GM19239 (cell line): ENCODE data around the gene PTH2.
A peak's percentile ranks its signal among the peaks of the same experiment; 100 is the strongest.
"Not testable (repeated sequence)": the region's sequence is repeated elsewhere in the genome, so short reads cannot be mapped to it uniquely, and the experiment has no call there.

ENCODE experiments used
- DNase-seq: peaks from one replicate; pipeline ENCODE4 v3.0.0; 2011; ENCODE audit warnings: low spot score; ENCODE audit not compliant: insufficient read length
- FAIRE-seq: peaks from 2 replicates; lab custom pipeline; 2011; peaks lifted over from hg19 to GRCh38; lab: Jason Lieb, UNC

PTH2 gene, protein sequence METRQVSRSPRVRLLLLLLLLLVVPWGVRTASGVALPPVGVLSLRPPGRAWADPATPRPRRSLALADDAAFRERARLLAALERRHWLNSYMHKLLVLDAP

GRCh38 chr19:49423071-49423984 lies at the start of gene PTH2:
Gene PTH2 (minus strand): TSS chr19:49423441. CDS start chr19:49423339, 102 bp downstream.
- FAIRE-seq (no peak), DNase-seq (no peak)

DNA sequence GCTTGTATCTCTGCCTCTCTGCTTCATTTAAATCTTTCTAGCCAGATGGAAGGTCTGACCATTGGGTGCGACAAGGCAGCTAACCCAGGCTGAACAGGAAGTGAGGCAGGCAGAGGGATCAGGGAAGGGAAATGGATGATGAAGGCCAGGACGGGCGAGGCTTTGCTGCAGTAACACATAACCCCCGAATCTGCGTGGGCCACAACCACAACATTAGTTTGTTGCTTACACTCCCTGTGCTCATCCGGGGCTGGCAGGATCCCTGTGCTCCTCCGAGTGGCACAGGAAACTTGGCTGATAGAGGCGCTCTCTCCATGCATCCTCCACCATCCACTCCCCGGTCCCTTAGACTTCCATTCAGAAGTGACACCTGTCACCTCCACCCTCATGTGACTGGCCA lies 49.7 kb upstream of the PTH2 start:
- FAIRE-seq, result no peak
- no peak for DNase-seq

- FAIRE-seq, result no peak
Observed at GRCh38 chr19:49470615-49470978, 47.4 kb upstream of the PTH2 start.

GRCh38 chr19:49469828-49470614 lies 46.8 kb upstream of the PTH2 start:
- peak; percentile 79 for FAIRE-seq
- peak; percentile 66 for DNase-seq

More at GRCh38 chr19:49470615-49470978, 47.4 kb upstream of the PTH2 start:
- DNase-seq, result no peak

DNA sequence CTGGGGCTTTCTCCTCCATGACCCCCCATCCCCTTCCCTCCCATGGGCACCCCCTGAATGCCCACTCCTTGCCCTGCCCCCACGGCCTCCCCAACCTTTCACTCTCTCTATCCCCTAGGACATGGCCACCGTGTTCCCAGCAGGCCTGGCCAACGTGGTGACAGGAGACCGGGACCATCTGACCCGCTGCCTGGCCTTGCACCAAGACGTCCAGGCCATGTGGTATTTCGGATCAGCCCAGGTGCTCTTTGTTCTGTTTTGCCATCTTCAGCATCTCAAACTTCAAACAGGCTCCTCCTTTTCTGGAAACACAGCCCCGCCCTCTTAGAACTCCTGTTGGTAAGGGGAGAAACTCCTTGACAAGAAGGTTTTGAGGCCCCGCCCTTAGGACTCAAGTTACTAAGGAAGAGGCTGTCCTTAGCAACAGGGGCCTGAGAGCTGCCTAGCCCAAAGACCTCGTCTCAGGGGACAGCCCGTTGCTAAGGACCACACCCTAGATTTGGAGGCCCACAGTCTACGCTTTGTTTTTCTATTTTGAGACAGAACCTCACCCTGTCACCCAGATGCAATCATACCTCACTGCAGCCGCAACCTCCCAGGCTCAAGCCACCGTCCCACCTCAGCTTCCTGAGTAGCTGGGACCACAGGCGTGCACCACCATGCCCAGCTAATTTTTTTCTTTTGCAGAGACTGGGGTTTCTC lies 45.7 kb upstream of the PTH2 start:
- FAIRE-seq, result peak; percentile 93

GRCh38 chr19:49468199-49468598 lies 45.0 kb upstream of the PTH2 start:
- no peak for FAIRE-seq
- DNase-seq, result no peak

More for the DNA sequence above, 45.7 kb upstream of the PTH2 start:
- peak; percentile 82 for DNase-seq

GRCh38 chr19:49465371-49465770 lies 42.1 kb upstream of the PTH2 start:
- FAIRE-seq (no peak), DNase-seq (no peak)

DNA sequence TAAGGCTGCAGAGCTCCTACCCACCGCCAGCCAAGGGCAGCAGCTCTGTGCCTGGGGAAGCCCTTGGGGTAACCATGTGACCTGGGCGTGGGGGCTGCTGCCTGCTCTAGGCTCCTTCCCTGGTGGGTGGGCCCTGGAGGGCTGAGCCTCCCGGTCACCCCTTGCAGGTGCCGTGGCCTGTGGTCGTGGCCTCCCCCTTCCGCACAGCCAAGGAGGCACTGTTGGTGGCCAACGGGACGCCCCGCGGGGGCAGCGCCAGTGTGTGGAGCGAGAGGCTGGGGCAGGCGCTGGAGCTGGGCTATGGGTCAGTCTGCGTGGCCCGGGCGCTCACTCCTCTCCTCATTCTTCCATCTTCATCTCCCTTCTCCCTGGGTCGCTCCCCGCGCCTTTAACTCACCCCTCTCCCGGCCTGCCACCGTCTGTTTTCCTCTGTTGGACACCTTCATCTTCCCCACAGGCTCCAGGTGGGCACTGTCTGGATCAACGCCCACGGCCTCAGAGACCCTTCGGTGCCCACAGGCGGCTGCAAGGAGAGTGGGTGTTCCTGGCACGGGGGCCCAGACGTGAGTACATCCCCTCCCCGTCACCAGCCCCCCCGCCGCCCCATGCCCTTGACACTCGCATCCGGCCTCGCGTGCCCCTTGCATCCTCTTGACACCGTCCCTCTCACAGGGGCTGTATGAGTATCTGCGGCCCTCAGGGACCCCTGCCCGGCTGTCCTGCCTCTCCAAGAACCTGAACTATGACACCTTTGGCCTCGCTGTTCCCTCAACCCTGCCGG lies 40.9 kb upstream of the PTH2 start:
- DNase-seq, result no peak
- FAIRE-seq, result no peak

- FAIRE-seq (no peak), DNase-seq (no peak)
Observed at GRCh38 chr19:49462492-49462891, 39.3 kb upstream of the PTH2 start.

GRCh38 chr19:49461656-49462055 lies 38.4 kb upstream of the PTH2 start:
- no peak for DNase-seq
- FAIRE-seq, result no peak

- FAIRE-seq, DNase-seq: not testable (repeated sequence)
Observed at GRCh38 chr19:49461130-49461529, 37.9 kb upstream of the PTH2 start.

DNA sequence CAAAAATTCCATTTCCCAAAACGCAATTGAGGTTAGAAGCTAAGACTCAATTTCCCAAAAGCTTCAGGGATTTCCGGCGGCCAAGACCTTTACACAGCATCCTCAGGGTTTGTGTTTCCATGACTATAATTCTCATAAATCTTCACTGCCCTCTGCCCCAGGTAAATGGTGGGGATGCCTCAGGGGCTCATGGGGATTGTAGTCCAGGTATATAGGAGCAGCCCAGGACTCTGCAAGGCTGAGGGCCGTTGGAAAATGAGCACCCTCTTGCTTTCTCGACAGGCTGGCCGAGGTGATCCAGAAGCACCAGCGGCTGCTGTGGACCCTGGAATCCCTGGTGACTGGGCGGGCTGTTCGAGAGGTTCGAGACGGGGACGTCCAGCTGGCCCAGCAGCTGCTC lies 36.1 kb upstream of the PTH2 start:
- FAIRE-seq, result no peak
- peak; percentile 1 for DNase-seq

GRCh38 chr19:49458567-49458903 lies 35.3 kb upstream of the PTH2 start:
- DNase-seq, result no peak
- FAIRE-seq, result peak; percentile 4

GRCh38 chr19:49456326-49456725 lies 33.1 kb upstream of the PTH2 start:
- DNase-seq (no peak), FAIRE-seq (no peak)

DNA sequence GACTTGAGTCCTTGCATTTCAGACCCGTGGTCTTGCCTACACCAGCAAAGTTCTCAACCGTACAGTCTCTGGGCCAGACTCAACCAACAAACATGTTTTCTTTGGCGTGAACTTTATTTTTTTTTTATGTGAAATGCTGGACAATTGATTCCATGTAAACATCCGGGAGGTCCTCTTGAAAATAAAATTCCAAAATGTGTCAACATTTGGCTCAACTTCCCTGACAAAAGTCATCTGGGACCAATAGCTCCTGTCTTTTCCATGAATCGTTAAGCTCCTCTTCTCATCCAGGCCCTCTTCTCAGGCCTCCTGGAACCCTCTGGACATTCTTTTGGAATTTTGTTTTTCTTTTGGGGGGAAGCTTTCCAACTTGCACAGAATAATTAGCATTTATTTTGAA lies 32.5 kb upstream of the PTH2 start:
- DNase-seq (no peak), FAIRE-seq (no peak)

- DNase-seq (no peak), FAIRE-seq (no peak)
Observed at GRCh38 chr19:49453757-49454240, 30.6 kb upstream of the PTH2 start.

DNA sequence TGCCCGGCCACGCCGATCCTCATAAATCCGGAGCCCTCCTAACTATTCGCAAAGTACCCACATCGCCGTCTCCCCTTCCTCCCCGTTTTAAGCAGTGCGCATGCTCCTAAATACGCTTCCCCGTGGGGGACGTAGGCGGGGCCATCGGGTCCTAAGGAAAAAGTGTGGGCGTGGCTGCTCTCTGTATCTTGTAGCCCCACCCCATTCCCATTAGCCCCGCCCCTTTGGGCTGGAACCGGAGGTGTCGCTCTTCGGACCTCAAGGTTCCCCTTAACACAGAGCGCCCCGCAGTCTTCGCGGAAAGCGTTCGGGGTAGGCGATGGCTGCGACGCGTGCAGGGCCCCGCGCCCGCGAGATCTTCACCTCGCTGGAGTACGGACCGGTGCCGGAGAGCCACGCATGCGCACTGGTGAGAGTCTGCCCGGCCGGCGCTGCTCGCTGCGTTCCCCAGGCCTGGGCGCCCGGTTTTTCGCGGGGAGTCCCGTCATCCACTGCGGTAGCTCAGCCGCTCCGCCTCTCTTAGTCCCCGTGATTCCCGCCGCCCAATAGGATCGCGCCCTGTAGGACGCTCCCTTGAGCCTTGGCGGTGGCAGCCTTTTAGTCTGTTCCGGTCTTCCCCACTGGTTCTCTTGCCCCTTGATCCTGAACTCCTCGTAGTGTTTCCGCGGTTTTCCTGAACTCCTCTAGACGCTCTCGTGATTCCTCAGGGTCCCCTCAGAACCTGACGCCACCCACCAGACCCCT lies 29.9 kb upstream of the PTH2 start, which contains the start of gene ALDH16A1:
ALDH16A1 (plus strand) TSS at position 213 of the 744 bp plus-strand sequence; CDS start at position 320, 107 bp downstream.
- FAIRE-seq (peak; percentile 96), DNase-seq (peak; percentile 92)

- FAIRE-seq (peak; percentile 98), DNase-seq (peak; percentile 85)
Observed at GRCh38 chr19:49451430-49452181, 28.4 kb upstream of the PTH2 start, which contains the start of gene PIH1D1. Gene PIH1D1 (minus strand): TSS chr19:49451814. CDS start chr19:49451574, 240 bp downstream.
